Spleen (tissue), 11 donors: Measurements from ENCODE around the gene EML6. TPM values are rescaled to one million over a fixed set of nuclear protein-coding genes. Genes with fewer than 3 reads are reported as not detected.

ENCODE experiments used
- DNase-seq: peaks from one replicate; pipeline ENCODE4 v3.0.0-alpha.2; 2020
- H3K27ac ChIP-seq, 8 donors: fragments of 200-600 bp; sonication (generic) in 7 of 8; 1 replicate in 4 of 8; 2 replicates in 4 of 8; pipeline versions ENCODE4 v1.5.0 to v1.8.0; 2016 to 2021; ENCODE audit warnings: inconsistent platforms in 4 of 8, mild to moderate bottlenecking in 4 of 8, moderate library complexity in 1 of 8
- H3K27me3 ChIP-seq, 7 donors: fragments of 200-600 bp; sonication (generic) in 6 of 7; replicated peaks in 1 of 7; 1 replicate in 4 of 7; 2 replicates in 3 of 7; pipeline versions ENCODE4 v1.5.0 to v1.8.0; 2016 to 2021; ENCODE audit warnings: inconsistent platforms in 3 of 7, mild to moderate bottlenecking in 1 of 7
- H3K36me3 ChIP-seq, 6 donors: fragments of 200-600 bp; sonication (generic) in 5 of 6; 1 replicate in 4 of 6; 2 replicates in 2 of 6; pipeline versions ENCODE4 v1.5.0 to v1.8.0; 2016 to 2021; ENCODE audit warnings: inconsistent platforms in 2 of 6
- H3K4me1 ChIP-seq, 6 donors: fragments of 200-600 bp; sonication (generic) in 5 of 6; 1 replicate in 3 of 6; 2 replicates in 3 of 6; pipeline versions ENCODE4 v1.5.0 to v1.8.0; 2016 to 2021; ENCODE audit warnings: inconsistent platforms in 3 of 6
- H3K4me3 ChIP-seq, 8 donors: fragments of 200-600 bp; sonication (generic) in 7 of 8; 1 replicate in 4 of 8; 2 replicates in 4 of 8; pipeline versions ENCODE4 v1.5.0 to v1.8.0; 2016 to 2021; ENCODE audit warnings: inconsistent platforms in 4 of 8, mild to moderate bottlenecking in 4 of 8, moderate library complexity in 2 of 8
- H3K9me3 ChIP-seq, 8 donors: fragments of 200-600 bp; sonication (generic) in 7 of 8; 1 replicate in 4 of 8; 2 replicates in 4 of 8; pipeline versions ENCODE4 v1.5.0 to v1.8.0; 2016 to 2021; ENCODE audit warnings: inconsistent platforms in 4 of 8
- POLR2A ChIP-seq, 3 donors: fragments of 450-650 bp; IDR thresholded peaks; one replicate each; pipeline ENCODE4 v1.5.1; 2017; ENCODE audit warnings: antibody characterized with exemption in 3 of 3, mild to moderate bottlenecking in 1 of 3
- POLR2AphosphoS5 ChIP-seq, 3 donors: sonication (generic); formaldehyde crosslinking; IDR thresholded peaks; one replicate each; pipeline ENCODE4 v1.5.1; 2017; ENCODE audit warnings: antibody characterized with exemption in 3 of 3
- WGBS, 5 donors: extraction: QIAGEN DNeasy Blood & Tissue Kit in 3 of 5; methylation state at CpG; one replicate each; pipeline versions ENCODE4 v1.1.5 to v1.1.7; 2013 to 2018; 5-methylcytosine and 5-hydroxymethylcytosine counted together
- intact Hi-C: fragments of 100-400 bp; cut with DNase I; formaldehyde crosslinking; loops from one replicate; pipeline ENCODE4 v1.15.0; 2023; ENCODE audit warnings: low total_unique reads
- polyA plus RNA-seq, 3 donors: library from polyadenylated mRNA; stranded (reverse); fragments of 200-250 nt; gene quantifications; one replicate each; pipeline ENCODE4 v1.2.1, GENCODE V29; 2013
- total RNA-seq, 7 donors: library from RNA; depleted of rRNA in 3 of 7; stranded (reverse); fragments of >200 nt in 3 of 7; fragmentation: NEBNext Ultra II Directional in 4 of 7; extraction: Animal tissue kit (Norgen Biotek cat#: 25700) in 4 of 7; gene quantifications; one replicate each; pipeline versions ENCODE4 v1.1.0 to v1.2.1, GENCODE V29; 2016 to 2021
- TF ChIP-seq, protein P1 (sequence below), 11 experiments: fragments of 200-600 bp in 7 of 11; fragments of 450-650 bp in 4 of 11; sonication (generic) in 4 of 11; IDR thresholded peaks in 8 of 11; conservative IDR thresholded peaks in 3 of 11; 1 replicate in 7 of 11; 2 replicates in 4 of 11; pipeline versions ENCODE4 v1.4.0 to v1.8.0; 2016 to 2021; ENCODE audit warnings: antibody characterized with exemption in 11 of 11, inconsistent platforms in 4 of 11, mild to moderate bottlenecking in 1 of 11
- donor health status: healthy with polysubstance abuse.
- donor health status: DM: no; HTN: no; CAD: no; lungs with moderate emphysema.
- donor health status: DM: no; HTN: no; CAD: no.
- donor health status: Bipolar disorder and iron deficiency.
- donor health status: healthy.
- donor health status: DM: no; HTN: no; CAD: no.
- donor health status: DM: yes; HTN: yes; CAD: no.

EML6 gene
- total and polyA plus RNA-seq, 10 donors, result 4.7 to 18.2 (median 7.6) TPM

DNA sequence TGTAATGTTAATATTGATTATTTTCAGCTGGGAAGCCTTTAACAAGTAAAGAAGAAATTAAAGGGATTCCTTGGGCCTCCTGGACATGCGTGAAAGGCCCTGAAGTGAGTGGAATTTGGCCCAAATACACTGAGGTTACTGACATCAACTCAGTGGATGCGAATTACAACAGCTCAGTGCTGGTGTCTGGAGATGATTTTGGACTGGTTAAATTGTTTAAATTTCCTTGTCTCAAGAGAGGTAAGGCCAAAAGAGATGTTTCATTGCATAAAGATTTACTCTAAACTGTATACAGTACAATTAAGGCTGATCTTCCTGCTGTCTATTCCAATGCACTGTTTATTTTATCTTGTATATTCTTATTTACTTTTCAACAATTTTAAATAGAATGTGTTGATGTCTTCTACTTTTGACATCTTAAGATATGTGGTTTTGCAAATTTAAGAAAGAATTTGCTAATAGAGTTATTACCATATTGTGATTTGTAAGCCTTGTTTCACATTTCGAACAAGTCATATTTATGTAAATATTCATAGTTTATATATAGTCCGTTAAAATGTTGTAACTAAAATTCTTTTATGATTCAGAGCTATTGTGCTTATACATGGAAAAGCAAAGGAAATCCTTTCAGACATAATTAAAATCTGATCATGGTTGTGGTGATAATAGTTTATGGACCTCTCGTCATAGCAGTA is 130.3 kb downstream of the EML6 start:
- 94 to 97% (median 96%) methylated on average over 5 of the region's 5 CpGs for WGBS, 5 donors
- Histone ChIP-seq H3K27me3 (no peaks in the 10 kb centered on the region), H3K27ac (no peak overlapping the region), H3K4me1 (no peaks in the 10 kb centered on the region), H3K36me3 (no peaks in the 10 kb centered on the region), H3K4me3 (no peak overlapping the region), H3K9me3 (no peaks in the 10 kb centered on the region)
- intact Hi-C loops, result no loop called here
- DNase-seq, result no peak
- TF ChIP-seq, protein P1, sequence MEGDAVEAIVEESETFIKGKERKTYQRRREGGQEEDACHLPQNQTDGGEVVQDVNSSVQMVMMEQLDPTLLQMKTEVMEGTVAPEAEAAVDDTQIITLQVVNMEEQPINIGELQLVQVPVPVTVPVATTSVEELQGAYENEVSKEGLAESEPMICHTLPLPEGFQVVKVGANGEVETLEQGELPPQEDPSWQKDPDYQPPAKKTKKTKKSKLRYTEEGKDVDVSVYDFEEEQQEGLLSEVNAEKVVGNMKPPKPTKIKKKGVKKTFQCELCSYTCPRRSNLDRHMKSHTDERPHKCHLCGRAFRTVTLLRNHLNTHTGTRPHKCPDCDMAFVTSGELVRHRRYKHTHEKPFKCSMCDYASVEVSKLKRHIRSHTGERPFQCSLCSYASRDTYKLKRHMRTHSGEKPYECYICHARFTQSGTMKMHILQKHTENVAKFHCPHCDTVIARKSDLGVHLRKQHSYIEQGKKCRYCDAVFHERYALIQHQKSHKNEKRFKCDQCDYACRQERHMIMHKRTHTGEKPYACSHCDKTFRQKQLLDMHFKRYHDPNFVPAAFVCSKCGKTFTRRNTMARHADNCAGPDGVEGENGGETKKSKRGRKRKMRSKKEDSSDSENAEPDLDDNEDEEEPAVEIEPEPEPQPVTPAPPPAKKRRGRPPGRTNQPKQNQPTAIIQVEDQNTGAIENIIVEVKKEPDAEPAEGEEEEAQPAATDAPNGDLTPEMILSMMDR (IDR thresholded peaks at IDR 0.05 in 8 of 11, conservative IDR thresholded peaks at IDR 0.05 in 3 of 11), result no peak
- TF ChIP-seq POLR2AphosphoS5 (IDR thresholded peaks at IDR 0.05) (no peak), POLR2A (IDR thresholded peaks at IDR 0.05) (no peak)

DNA sequence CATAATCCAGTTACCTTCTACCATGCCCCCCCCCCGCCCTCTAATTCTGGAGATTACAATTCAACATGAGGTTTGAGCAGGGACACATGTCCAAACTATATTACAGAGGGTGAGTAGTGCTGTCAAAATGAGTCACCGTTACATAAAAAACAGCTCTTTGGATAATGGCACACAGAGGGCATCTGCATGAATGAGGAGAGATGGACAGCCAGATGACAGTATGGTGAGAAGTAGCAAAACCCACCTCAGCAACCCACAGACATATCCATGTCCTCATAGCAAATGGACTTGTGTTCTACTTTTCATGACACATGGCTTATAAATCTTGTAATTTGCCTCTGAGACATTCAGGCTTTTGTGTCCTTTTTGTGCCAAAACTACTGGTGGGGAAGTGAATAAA is 132.0 kb downstream of the EML6 start:
- no peaks in the 10 kb centered on the region for H3K9me3 ChIP-seq
- 88 to 94% (median 93%) methylated on average over 2 of the region's 2 CpGs for WGBS, 5 donors
- no peaks in the 10 kb centered on the region for H3K4me1 ChIP-seq
- H3K27me3 ChIP-seq, result no peaks in the 10 kb centered on the region
- no peak overlapping the region for H3K4me3 ChIP-seq
- H3K36me3 ChIP-seq, result no peaks in the 10 kb centered on the region
- TF ChIP-seq, protein P1 (IDR thresholded peaks at IDR 0.05 in 8 of 11, conservative IDR thresholded peaks at IDR 0.05 in 3 of 11), result no peak
- no peak for TF ChIP-seq POLR2AphosphoS5 (IDR thresholded peaks at IDR 0.05)
- TF ChIP-seq POLR2A (IDR thresholded peaks at IDR 0.05), result no peak
- DNase-seq, result no peak
- H3K27ac ChIP-seq, result no peak overlapping the region
- intact Hi-C loops, result no loop called here

DNA sequence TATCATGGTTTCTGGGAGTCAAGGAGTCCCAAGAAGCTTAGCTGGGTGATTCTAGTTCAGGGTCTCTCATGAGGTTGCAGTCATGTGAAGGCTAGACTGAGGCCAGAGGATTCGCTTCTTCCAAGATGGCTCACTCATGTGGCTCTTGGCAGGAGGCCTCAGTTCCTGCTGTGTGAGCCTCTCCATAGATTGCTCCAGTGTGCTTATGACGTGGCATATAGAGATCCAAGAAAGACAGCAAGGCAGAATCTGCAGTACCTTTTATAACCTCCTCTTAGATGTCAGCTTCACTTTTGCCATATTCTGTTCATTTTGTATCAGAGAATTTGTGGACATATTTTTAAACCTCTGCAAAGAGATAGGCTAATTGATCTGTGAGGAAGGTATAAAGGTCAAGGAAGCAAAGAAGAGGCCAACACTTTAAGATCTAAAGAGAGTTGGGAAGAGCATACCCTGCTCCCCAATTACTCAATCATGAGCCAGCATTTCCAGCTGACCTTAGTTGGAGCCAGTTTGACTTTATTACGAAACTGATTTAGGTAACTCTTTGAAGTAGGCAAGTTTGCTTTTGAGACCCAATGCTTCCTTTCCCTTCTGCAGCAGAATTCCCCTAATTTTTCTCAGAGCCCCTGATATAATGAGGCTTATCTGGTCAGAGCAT is 134.7 kb downstream of the EML6 start:
- no peak for DNase-seq
- no peak overlapping the region for H3K27ac ChIP-seq
- H3K4me3 ChIP-seq, result no peak overlapping the region
- intact Hi-C loops, result no loop called here
- TF ChIP-seq POLR2A (IDR thresholded peaks at IDR 0.05), result no peak
- TF ChIP-seq, protein P1 (IDR thresholded peaks at IDR 0.05 in 8 of 11, conservative IDR thresholded peaks at IDR 0.05 in 3 of 11), result no peak
- 68 to 89% (median 78%) methylated on average over 3 of the region's 3 CpGs for WGBS, 5 donors
- peaks cover 0 to 9% (median 0%) of the 10 kb centered on the region in 8 donors for H3K9me3 ChIP-seq
- H3K27me3 ChIP-seq, result no peaks in the 10 kb centered on the region
- no peaks in the 10 kb centered on the region for H3K4me1 ChIP-seq
- no peaks in the 10 kb centered on the region for H3K36me3 ChIP-seq

DNA sequence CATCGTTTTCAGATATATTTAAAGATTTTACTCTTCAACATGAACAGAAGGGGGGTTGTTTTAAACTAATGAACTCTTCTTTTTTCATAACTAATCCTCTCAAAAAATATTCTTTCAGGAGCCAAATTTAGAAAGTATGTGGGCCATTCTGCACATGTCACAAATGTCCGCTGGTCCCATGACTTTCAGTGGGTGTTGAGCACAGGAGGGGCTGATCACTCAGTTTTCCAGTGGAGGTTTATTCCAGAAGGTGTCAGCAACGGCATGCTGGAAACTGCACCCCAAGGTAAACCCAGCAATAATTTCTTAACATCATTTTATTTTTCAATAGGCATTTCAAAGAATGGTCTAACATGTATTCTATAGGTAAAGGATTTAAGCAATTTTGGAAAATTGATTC is 136.0 kb downstream of the EML6 start:
- no peaks in the 10 kb centered on the region for H3K27me3 ChIP-seq
- intact Hi-C loops, result no loop called here
- H3K4me3 ChIP-seq, result no peak overlapping the region
- no peak overlapping the region for H3K27ac ChIP-seq
- no peaks in the 10 kb centered on the region for H3K4me1 ChIP-seq
- H3K36me3 ChIP-seq, result no peaks in the 10 kb centered on the region
- peaks cover 0 to 9% (median 0%) of the 10 kb centered on the region in 8 donors for H3K9me3 ChIP-seq
- WGBS, 5 donors, result 84 to 92% (median 88%) methylated on average over 3 of the region's 3 CpGs
- TF ChIP-seq POLR2AphosphoS5 (IDR thresholded peaks at IDR 0.05) (no peak), POLR2A (IDR thresholded peaks at IDR 0.05) (no peak)
- TF ChIP-seq, protein P1 (IDR thresholded peaks at IDR 0.05 in 8 of 11, conservative IDR thresholded peaks at IDR 0.05 in 3 of 11), result no peak
- no peak for DNase-seq
